ENCODE data around the gene SARS1. TPM values are rescaled to one million over a fixed set of nuclear protein-coding genes. Genes with fewer than 3 reads are reported as not detected.

Gene SARS1
- total RNA-seq, 1 experiment from 2014 or later, result 492 TPM

DNA sequence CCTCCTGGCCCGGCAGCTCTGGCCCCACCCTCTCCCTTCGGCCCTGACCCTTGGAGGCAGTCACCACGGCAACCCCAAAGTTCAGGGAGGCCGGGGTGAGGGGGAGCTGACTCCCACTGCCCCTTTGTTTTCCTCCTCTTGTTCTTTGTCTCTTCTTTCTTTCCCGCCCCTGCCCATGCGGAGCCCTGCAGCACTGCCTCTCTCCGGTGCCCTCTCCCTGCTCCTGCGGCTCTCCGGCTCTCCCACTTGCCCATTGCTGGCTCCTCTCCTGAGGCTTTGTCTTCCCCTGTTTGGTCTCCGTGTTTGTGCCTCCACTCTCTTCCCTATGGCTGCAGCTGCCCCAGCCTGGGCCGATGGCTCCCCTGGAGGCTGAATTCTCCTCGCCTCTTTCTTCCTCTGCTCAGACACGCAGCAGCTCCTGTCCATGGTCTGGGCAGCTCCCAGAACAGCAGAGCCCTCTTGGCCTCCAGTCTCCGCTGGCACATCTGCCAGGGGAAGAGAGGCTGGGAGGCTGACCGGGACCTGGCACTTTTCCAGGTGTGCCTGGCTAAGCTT, 41.5 kb downstream of the SARS1 start:
- CTCF ChIA-PET, result interaction anchor here (0.6 to 3.7 kb wide), 5 partner anchors 9 to 211 kb away, joined by 3 to 17 read pairs (median 8); partner anchors contain the start of gene SORT1
- Mint-ChIP-seq H3K27ac (ENCODE audit: low read depth, unreplicated experiment) (peak overlapping the region; percentile 46), H3K9me3 (ENCODE audit: unreplicated experiment) (no peaks in the 10 kb centered on the region), H3K4me3 (ENCODE audit: unreplicated experiment) (no peak overlapping the region), H3K4me1 (ENCODE audit: insufficient read depth, unreplicated experiment) (peaks cover 21% of the 10 kb centered on the region), H3K27me3 (ENCODE audit: insufficient read depth, unreplicated experiment) (no peaks in the 10 kb centered on the region), H3K36me3 (ENCODE audit: insufficient read depth, unreplicated experiment) (no peaks in the 10 kb centered on the region)
- intact Hi-C loops (cut with micrococcal nuclease), result no loop called here
- no peak for TF ChIP-seq CTCF (IDR thresholded peaks at IDR 0.05; ENCODE audit: unreplicated experiment)
- BruUV-seq (replicated peaks), result no TSS peak
- no peak for DNase-seq (ENCODE audit: unreplicated experiment)
- POLR2A ChIA-PET, result interaction anchor here (1.4 to 2.8 kb wide), 4 partner anchors 9 to 41 kb away, joined by 6 to 20 read pairs (median 16); partner anchors contain the start of gene SARS1

GRCh38 chr1:109255678-109256077, 42.0 kb downstream of the SARS1 start:
- H3K4me1 Mint-ChIP-seq (ENCODE audit: insufficient read depth, unreplicated experiment), result peaks cover 21% of the 10 kb centered on the region
- ChIA-PET CTCF (interaction anchor here (0.6 to 3.7 kb wide), 4 partner anchors 8 to 211 kb away, joined by 3 to 17 read pairs (median 9); partner anchors contain the start of gene SORT1), POLR2A (interaction anchor here (1.4 to 2.7 kb wide), 3 partner anchors 10 to 41 kb away, joined by 6 to 20 read pairs (median 17); partner anchors contain the start of gene SARS1)
- H3K27me3 Mint-ChIP-seq (ENCODE audit: insufficient read depth, unreplicated experiment), result no peaks in the 10 kb centered on the region
- TF ChIP-seq CTCF (IDR thresholded peaks at IDR 0.05; ENCODE audit: unreplicated experiment), result no peak
- DNase-seq (ENCODE audit: unreplicated experiment), result no peak
- no peaks in the 10 kb centered on the region for H3K9me3 Mint-ChIP-seq (ENCODE audit: unreplicated experiment)
- no peak overlapping the region for H3K4me3 Mint-ChIP-seq (ENCODE audit: unreplicated experiment)
- BruUV-seq (replicated peaks), result no TSS peak
- H3K36me3 Mint-ChIP-seq (ENCODE audit: insufficient read depth, unreplicated experiment), result no peaks in the 10 kb centered on the region
- H3K27ac Mint-ChIP-seq (ENCODE audit: low read depth, unreplicated experiment), result peak overlapping the region; percentile 46
- intact Hi-C loops (cut with micrococcal nuclease), result no loop called here

DNA sequence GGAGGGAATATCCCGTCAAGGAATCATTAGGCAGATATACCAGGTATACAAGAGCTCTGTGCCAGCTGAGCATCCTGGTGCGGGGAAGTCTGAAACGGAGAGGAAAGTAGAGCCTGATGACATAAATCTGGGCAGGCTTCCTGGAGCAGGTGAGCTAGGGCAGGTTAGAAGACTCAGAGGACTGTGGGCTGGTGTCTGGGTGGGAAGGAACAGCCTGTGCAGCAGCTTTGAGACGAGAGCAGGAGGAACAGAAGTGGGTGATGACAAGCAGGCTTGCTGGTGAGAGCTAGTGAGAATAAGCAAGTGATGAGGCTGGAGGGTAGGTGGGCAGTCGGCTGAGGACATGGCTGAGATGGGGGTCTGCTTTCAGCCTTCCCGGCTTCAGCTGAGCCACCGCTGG, 42.4 kb downstream of the SARS1 start:
- ChIA-PET CTCF (interaction anchor here (0.9 to 3.7 kb wide), 3 partner anchors 10 to 143 kb away, joined by 3 to 17 read pairs (median 11); partner anchors contain the start of gene SORT1), POLR2A (interaction anchor here (1.2 to 2.5 kb wide), 4 partner anchors 10 to 141 kb away, joined by 3 to 17 read pairs (median 5); partner anchors contain the start of gene SORT1)
- TF ChIP-seq CTCF (IDR thresholded peaks at IDR 0.05; ENCODE audit: unreplicated experiment), result no peak
- Mint-ChIP-seq H3K27me3 (ENCODE audit: insufficient read depth, unreplicated experiment) (no peaks in the 10 kb centered on the region), H3K4me3 (ENCODE audit: unreplicated experiment) (no peak overlapping the region), H3K4me1 (ENCODE audit: insufficient read depth, unreplicated experiment) (peaks cover 21% of the 10 kb centered on the region), H3K36me3 (ENCODE audit: insufficient read depth, unreplicated experiment) (no peaks in the 10 kb centered on the region), H3K27ac (ENCODE audit: low read depth, unreplicated experiment) (no peak overlapping the region), H3K9me3 (ENCODE audit: unreplicated experiment) (no peaks in the 10 kb centered on the region)
- no TSS peak for BruUV-seq (replicated peaks)
- no peak for DNase-seq (ENCODE audit: unreplicated experiment)
- intact Hi-C loops (cut with micrococcal nuclease), result no loop called here

- H3K4me1 Mint-ChIP-seq (ENCODE audit: insufficient read depth, unreplicated experiment), result peaks cover 21% of the 10 kb centered on the region
- peak overlapping the region; percentile 19 for H3K4me3 Mint-ChIP-seq (ENCODE audit: unreplicated experiment)
- peak overlapping the region; percentile 76 for H3K27ac Mint-ChIP-seq (ENCODE audit: low read depth, unreplicated experiment)
- no peak for TF ChIP-seq CTCF (IDR thresholded peaks at IDR 0.05; ENCODE audit: unreplicated experiment)
- H3K27me3 Mint-ChIP-seq (ENCODE audit: insufficient read depth, unreplicated experiment), result no peaks in the 10 kb centered on the region
- ChIA-PET POLR2A (interaction anchor here (0.7 to 2.5 kb wide), 8 partner anchors 10 to 157 kb away, joined by 3 to 17 read pairs (median 3); partner anchors contain the start of genes SARS1 and SORT1), CTCF (interaction anchor here (0.6 to 3.7 kb wide), 5 partner anchors 18 to 142 kb away, joined by 3 to 17 read pairs (median 8); partner anchors contain the start of gene SORT1)
- DNase-seq (ENCODE audit: unreplicated experiment), result peak; percentile 83
- intact Hi-C loops (cut with micrococcal nuclease), result no loop called here
- no peaks in the 10 kb centered on the region for H3K9me3 Mint-ChIP-seq (ENCODE audit: unreplicated experiment)
- H3K36me3 Mint-ChIP-seq (ENCODE audit: insufficient read depth, unreplicated experiment), result no peaks in the 10 kb centered on the region
- no TSS peak for BruUV-seq (replicated peaks)
Observed at GRCh38 chr1:109256971-109257681, 43.4 kb downstream of the SARS1 start.

Data from MCF 10A (cell line).